HG03457 (cell line): ENCODE data around the gene DHX35.
"Not testable (repeated sequence)": the region's sequence is repeated elsewhere in the genome, so short reads cannot be mapped to it uniquely, and the experiment has no call there.

Experiments used
- ATAC-seq: cut with Tn5 transposase; IDR thresholded peaks from one replicate; pipeline ENCODE4 v1.9.1; 2021; ENCODE audit warnings: moderate number of reproducible peaks; ENCODE audit not compliant: unreplicated experiment

The DHX35 gene

GRCh38 chr20:38975539-38976120, 13.5 kb downstream of the DHX35 start:
- no peak for ATAC-seq

- no peak for ATAC-seq
These were observed 17.3 kb downstream of the DHX35 start for GRCh38 chr20:38979434-38979833.

DNA sequence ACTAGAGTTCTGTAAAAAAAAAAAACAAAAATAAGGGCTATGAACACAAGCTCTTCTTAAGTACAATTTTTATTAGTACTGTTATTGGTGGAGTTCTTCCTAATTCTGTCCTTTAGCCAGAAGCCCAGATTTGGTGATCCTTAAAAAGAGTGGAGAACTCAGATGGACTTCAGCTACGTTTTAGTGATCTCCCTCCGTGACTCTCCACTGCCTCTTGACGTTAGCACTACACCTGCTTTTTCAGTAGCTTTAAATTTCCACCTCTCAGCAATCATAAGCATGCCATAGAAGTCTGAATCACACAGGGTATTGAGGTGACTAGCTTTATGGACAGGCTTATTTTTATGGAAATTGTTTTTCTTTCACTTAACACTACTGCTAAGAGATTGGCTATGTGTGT, 17.7 kb downstream of the DHX35 start:
- no peak for ATAC-seq

DNA sequence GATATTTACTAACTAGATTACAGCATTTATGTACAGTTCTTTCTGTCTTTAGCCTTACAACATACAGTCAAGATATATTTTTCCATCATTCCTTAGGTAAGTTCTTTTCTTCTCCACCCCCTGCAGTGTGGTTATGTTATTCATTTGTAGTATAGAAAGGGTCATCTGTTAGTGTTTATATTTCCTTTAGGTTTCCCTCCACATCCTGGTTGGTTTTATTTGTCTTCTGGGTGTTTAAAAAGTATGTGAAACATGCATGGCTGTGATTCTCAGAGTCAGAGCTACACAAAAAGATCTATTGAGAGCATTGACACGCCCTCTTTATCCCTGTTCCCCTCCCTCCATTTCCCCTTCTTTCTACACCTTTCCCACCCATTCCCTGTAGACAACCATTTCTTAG, 20.1 kb downstream of the DHX35 start:
- no peak for ATAC-seq

DNA sequence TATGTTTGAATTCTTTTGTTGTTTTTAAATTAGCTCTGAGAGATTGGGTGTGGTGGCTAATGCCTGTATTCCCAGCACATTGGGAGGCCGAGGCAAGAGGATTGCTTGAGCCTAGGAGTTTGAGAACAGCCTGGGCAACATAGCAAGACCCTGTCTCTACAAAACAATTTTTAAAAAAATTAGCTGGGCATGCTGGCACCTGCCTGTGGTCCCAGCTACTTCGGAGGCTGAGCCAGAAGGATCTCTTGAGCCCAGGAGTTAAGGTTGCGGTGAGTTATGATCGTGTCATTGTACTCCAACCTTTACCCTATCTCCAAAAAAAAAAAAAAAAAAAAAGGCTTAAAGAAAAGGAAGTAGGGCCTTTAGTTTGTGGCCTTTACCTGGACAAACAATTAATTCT, 22.9 kb downstream of the DHX35 start:
- no peak for ATAC-seq

DNA sequence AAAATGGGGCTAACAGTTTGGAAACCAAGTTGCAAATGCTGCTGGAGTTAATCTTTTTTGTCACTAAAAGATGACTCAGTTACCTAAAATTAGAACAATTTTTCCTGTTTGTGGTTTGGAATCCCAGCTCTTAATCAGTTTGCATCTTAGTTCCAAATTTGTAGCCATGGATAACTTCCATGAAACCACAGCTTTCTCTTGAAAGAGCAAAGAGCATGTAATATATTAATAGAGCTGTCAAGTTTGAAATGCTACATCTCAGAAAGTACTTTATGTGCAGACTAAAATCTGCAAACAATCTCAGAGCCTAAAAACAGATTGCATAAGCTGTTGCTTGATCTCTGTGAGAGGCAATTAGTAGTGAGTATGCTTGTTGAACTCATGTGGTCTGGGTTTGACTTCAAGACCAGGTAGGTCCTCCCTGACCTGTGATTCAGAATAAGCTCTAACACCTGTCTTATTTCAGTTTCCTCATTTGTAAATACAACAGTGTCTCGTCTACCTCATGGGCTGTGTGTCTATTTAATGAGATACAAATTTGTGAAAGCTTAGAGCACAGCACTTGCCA, 23.5 kb downstream of the DHX35 start:
- ATAC-seq: no peak

- ATAC-seq: no peak
These were observed 24.5 kb downstream of the DHX35 start for GRCh38 chr20:38986663-38987062.

GRCh38 chr20:38987777-38988176, 25.6 kb downstream of the DHX35 start:
- ATAC-seq: peak; percentile 65

DNA sequence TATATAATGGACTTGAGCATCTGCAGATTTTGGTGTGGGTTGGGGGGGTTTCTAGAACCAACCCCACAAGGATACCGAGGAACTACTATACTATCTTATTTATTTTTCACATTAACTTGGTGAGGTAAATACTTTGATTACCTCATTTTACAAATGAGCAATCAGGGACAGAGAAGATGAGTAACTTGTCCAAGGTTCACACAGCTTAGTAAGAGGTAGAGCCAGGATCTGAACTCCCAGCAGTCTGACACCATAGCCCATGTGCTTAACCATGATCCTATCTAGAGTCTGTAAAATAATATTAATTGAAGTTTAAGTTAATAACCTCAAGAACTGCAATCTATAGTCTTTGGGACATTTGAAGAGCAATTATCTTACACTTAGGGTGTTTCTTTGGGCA, 28.6 kb downstream of the DHX35 start:
- ATAC-seq: no peak

DNA sequence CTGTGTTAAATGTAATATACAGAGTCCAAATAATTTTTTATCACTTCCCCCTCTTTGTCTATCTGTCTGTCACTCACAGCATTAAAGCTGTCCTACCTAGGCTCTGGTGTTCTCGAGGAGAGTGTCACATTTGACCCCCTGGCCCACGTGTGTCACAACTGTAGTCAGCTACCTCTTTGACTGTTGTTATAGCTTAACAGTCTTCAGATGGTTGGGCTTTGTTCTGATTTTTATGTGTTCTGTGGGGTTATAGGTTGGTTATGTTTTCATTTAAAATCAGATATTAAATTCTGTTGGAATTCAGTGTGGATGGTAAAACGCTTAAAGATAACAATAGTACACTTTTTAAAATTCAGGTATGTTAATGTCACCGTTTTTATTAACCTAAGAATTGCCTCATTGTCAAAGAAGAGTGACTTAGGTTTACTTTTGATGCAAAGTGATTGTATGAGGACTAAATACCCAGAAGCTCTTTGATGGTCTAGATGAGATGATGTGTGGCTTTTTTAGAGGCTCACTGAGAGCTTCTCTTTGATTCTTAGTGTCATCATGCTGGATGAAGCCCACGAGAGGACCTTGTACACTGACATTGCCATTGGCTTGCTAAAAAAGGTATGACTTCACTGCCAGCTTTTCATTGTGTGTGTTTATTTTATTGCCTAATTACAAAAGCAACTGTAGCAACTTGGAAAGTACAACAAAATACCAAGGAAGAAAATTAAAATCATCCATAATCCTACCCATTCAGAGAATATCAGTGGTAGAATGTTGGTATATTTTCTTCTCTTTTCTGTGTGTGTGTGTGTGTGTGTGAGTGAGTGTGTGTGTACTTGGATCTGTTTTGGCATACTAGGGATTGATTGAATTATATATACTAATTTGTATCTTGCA, 29.9 kb downstream of the DHX35 start:
- no peak for ATAC-seq

DNA sequence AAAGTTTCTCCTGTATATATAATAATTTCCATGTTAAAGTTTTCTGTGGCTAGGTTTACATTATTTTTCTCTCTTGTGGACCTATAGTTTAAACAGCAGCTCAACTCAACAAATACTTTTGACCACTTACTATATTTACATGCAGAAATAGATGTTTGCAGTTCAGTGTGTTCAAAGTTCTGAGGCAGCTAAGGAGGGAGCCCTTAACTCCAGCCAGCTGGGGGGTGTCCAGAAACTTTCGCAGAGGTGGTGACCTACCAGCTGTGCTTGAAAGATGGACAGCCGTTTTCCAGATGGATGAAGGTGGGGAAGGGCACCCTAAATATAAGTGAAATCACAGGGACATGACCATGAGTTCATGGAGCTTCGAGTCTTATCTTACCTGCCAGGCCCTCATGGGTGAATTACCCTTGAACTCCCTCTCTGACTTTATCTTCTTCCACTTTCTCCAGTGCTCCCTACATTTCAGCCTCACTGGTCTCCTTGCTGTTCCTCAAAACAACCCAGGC, 33.4 kb downstream of the DHX35 start:
- no peak for ATAC-seq

- ATAC-seq: not testable (repeated sequence)
These were observed 34.7 kb downstream of the DHX35 start for GRCh38 chr20:38996866-38997265.

- ATAC-seq: peak; percentile 44
These were observed 35.5 kb downstream of the DHX35 start for GRCh38 chr20:38997622-38998021.

DNA sequence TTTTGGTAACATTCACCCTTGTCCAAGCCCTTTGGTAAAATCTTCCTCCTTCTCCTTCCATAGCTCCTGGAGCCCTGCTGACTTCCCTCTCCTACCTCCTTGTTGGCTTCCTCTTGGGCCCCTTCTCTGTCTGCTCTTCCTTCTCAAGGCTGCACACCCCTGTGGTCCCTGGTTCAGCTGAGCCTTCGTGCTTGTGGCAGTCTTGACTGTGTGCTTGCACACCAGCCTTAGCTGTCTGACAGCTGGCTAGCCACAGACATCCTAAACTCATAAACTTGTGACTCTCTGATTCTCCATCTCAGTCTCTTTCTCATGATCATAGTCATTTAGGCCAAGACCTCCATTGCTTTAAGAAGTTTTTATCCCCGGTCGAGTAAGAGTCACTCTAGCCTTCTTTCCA, 37.1 kb downstream of the DHX35 start:
- ATAC-seq: no peak

DNA sequence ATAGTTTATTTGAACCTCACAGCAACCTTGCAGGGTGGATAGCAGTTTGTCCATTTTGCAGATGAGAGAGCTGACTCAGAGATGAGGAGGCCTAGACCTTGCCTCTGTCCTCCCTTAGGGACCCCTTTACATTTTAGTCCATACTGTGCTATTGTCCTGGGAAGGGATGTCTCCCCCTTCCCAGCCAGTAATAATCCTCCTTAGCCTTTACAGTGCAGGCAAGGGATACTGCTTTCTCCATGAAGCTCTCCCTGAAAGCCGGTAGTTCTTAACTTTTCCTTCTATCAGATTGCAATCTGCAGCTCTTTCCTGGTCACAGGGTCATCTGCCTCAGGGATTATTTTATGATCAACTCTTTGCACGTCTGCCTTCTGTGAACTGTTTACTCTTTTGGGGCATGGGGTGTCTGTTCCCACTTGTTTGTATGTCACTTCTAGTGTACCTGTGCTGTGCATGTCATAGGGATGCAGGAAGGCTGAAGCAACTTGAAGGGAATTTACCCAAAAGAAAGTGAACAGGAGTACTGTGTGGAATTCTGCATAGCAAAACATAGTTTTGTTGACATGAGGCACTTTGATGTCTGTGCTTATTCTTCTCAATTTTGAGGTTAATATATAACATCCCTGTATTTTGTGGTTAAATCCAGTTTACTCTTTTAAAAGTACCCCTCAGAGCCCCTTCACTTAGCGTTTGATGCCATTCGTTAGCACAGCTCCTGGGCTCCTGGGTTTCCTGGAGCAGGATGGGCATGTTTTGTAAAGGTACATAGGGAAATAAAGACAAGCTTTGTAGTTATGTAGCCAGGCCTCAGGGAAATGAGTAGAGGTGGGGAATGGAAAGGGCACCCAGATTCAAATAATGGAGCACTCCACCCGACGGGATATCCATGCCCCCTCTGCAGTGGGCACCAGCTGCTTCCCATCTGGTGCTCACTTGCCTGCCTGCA, 38.1 kb downstream of the DHX35 start:
- no peak for ATAC-seq

DNA sequence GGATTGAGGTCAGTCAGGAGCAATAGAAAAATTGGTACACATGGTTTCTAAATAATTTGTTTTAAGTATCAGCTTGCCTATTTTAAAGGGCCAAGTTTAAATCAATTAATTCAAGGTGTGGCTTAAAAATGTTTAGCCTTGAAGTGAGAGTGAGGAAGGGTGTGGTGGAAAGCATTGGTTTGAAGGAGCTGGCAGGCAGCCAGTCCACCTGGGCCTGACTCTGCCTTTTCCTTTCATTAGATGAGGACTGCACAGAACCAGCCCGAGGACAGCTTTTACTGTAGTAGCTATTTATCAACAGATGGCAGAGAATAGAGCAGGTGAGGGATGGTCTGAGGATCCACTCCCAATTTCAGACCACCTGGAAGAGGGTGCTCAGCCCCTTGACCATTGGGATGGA, 42.4 kb downstream of the DHX35 start:
- ATAC-seq: no peak

DNA sequence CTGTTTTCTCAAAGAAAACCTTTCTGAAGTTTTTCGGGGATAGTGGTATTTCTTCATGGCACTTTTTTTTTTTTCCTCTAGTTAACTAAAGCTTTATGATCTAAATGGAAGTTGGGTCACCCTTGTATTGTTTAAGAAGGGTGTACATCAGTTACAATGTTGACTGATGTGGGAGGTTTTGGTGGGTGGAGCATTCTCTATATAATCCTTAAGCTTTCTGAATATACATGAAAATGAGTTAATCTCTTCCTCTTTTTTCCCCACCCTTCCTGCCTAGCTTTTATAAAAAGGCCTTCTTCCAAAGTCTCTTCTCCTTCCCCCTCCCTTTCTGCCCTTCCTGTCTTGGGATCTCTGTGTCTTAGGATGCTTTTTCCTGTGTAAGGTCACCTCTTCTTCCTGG, 47.2 kb downstream of the DHX35 start:
- no peak for ATAC-seq

DNA sequence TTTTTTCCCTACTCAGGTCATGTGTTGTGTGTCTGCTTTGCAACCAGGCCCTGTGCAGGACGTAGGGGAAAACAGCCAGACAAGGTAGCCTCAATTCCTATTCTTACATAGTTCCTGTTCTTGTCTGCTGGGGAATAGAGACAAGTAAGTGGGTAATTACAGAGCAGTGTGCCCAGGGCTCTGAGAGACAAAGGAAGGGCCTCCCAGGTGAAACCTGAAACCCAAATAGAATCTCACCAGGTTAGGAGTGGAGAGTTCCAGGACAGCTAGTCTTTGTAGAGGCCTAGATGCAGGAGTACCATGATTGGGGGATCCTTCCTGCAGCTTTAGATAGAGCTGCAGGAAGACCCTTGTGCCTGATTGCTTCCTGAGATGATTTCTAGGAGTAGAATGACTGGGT, 48.4 kb downstream of the DHX35 start:
- no peak for ATAC-seq

GRCh38 chr20:39013662-39014109, 51.5 kb downstream of the DHX35 start:
- ATAC-seq: no peak

GRCh38 chr20:39016041-39016440, 53.9 kb downstream of the DHX35 start:
- no peak for ATAC-seq

DNA sequence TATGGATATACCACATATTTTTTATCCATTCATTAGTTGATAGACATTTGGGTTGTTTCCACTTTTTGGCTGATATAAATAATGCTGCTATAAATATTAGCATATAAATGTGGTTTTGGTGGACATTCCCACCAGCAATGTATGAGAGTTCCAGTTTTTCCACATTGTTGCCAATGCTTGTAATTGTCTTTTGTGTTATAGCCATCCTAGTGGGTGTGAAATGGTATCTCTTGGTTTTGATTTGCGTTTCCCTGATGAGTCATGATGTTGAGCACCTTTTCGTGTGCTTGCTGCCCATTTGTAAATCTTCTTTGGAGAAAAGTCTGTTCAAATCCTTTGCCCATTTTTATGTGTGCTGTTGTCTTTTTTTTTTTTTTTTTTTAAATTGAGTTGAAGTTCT, 54.4 kb downstream of the DHX35 start:
- no peak for ATAC-seq
